Ishikawa (cell line): ENCODE results near the gene NLGN1.

Experiments
- CEBPB ChIP-seq: IDR thresholded peaks from 2 replicates; pipeline ENCODE4 v1.6.1; 2012
- EP300 ChIP-seq: IDR thresholded peaks from 2 replicates; pipeline ENCODE4 v1.6.1; 2012; ENCODE audit warnings: borderline replicate concordance

DNA sequence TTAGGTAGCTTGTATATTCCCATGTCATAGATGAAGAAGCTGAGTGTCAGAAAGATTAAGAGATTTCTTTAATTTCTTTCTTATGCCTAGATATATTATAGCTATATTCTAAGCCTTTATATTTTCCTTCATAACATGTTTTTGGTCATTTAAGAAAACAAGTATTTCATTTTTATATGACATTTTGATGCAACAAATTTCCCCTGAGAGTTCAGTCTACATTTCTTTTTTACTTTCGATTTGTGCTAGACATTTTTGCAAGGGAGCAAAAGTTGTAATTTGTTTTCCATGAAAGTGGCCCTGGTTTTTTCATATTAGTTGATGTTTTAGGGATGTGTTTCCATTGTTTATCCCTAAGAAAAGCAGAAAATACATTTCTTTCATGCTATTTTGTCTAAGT lies 344.9 kb downstream of the NLGN1 start:
- no peak for TF ChIP-seq EP300
- TF ChIP-seq CEBPB, result no peak
